HG03378 (cell line): ENCODE measurements around the gene FRMD5.

ENCODE experiments used
- ATAC-seq: cut with Tn5 transposase; IDR thresholded peaks from one replicate; pipeline ENCODE4 v1.9.1; 2021; ENCODE audit warnings: mild to moderate bottlenecking, moderate library complexity; ENCODE audit not compliant: unreplicated experiment

Gene FRMD5

DNA sequence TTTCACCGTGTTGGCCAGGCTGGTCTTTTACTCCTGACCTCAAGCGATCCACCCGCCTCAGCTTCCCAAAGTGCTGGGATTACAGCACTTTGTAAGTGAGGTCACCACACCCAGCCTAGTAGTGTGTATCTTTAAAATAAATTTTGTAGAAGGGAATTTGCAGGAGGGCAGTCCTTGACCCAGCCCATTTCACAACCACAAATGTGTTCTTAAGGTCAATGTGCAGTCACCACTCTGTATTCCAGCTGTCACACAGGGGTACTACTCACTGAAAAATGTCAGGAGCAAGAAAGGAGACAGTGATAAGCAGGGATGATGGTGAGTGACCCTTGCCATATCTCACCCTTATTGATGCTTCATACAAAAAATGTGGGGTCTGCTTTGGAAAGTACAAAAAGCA, 98.5 kb downstream of the FRMD5 start:
- no peak for ATAC-seq

- ATAC-seq, result no peak
Observed at GRCh38 chr15:44094781-44095180, 100.3 kb downstream of the FRMD5 start.

GRCh38 chr15:44093836-44094235, 101.2 kb downstream of the FRMD5 start:
- no peak for ATAC-seq

GRCh38 chr15:44092221-44092620, 102.8 kb downstream of the FRMD5 start:
- ATAC-seq, result no peak

DNA sequence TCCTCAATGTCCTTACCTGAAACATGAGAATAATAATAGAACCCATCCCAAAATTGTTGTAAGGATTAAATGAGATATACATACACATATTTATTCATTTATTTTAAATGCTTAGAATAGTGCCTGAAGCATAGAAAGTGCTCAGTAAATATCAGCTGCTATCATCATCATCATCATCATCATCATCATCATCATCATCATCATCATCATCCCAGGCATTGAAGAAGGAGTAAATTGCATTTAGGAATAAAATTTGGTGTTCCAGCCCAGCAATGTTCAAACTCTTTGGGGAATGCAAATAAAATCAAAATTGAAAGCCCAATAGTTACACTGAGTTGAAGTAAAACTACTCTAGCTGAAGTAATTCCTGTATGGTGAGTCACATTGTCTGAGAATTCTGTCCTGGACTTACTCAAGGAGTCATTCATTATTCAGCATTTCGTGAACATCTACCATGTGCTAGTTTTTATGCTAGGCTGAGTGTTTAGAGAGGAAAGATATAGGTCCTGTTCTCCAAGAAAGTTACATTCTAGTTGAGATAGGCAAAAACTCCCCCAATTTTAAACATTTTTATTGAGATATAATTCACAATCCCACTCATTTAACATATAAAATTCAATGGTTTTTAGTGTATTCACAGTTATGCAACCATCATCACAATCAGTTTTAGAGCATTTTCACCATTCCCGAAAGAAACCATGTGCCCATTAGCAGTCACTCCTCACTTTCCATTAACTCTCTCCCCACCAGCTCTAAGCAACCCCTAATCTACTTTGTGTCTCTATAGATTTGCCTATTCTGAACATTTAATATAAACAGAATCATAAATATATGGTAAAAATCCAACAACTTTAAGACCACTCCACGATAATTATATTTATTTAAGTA, 107.2 kb downstream of the FRMD5 start:
- no peak for ATAC-seq

DNA sequence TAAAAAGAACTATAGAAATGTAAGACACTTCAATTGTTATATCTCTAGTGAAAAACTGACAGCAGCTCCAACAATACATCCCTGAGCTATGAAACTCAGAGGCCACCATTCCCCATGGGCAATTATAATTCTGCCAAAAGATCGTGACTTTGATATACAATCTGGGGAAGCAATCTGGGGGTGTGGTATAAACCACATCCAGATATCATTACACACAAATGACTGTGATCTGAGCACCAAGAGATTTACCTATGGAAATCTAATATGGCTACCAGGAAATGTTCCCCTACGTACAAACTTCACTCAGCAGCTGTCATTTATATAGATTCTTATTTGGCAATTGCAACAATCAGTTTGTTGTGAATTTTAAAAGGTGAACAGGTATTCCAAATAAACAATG, 110.3 kb downstream of the FRMD5 start:
- no peak for ATAC-seq

- no peak for ATAC-seq
Observed at GRCh38 chr15:44084171-44084570, 110.9 kb downstream of the FRMD5 start.

DNA sequence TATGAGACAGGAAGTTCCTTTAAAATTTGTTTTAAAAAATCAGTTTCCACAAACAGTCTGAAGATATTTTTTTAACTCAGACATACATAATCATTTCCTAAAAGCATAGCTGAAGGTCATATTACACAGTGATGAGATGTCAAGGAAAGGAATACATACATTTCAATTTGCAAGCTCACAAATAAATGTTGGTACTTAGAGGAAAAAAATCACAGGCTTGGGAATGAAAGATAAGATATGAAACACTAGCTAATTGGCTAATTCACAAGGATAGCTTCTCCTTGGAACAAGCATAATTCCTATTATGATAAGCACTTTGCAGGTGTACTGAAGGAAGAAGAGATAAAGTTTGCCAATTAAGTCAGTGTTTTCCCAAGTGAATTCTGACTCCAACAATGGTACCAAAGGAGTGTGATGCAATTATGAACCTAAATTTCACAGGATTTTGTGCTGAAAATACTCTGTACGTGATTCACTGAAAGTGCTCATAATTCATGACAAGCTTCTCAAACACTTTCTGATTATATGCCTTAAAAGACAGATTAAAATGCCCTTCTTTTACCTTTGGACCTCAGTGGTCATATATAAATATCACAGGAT, 112.4 kb downstream of the FRMD5 start:
- ATAC-seq, result no peak

- no peak for ATAC-seq
Observed at GRCh38 chr15:44081026-44082013, 113.8 kb downstream of the FRMD5 start.

- no peak for ATAC-seq
Observed at GRCh38 chr15:44075535-44075934, 119.5 kb downstream of the FRMD5 start.

DNA sequence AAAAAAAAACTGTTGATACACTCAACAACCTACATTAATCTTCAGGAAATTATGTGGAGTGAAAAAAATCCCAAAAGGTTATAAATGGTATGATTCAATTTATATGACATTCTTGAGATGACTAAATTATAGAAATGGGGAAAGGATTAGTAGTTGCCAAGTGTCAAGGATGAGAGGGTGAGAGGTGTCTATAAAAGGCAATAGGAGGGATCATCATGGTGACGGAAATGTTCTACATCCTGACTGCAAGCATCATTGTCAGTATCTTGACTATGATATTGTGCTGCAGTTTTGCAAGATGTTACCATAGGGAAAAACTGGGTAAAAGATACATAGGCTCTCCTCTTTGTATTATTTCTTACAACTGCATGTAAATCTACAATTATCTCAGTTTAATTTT, 125.6 kb downstream of the FRMD5 start:
- no peak for ATAC-seq

GRCh38 chr15:44068347-44068746, 126.7 kb downstream of the FRMD5 start:
- ATAC-seq, result no peak

GRCh38 chr15:44066211-44066827, 128.8 kb downstream of the FRMD5 start:
- no peak for ATAC-seq

- ATAC-seq, result no peak
Observed at GRCh38 chr15:44064706-44065105, 130.4 kb downstream of the FRMD5 start.

DNA sequence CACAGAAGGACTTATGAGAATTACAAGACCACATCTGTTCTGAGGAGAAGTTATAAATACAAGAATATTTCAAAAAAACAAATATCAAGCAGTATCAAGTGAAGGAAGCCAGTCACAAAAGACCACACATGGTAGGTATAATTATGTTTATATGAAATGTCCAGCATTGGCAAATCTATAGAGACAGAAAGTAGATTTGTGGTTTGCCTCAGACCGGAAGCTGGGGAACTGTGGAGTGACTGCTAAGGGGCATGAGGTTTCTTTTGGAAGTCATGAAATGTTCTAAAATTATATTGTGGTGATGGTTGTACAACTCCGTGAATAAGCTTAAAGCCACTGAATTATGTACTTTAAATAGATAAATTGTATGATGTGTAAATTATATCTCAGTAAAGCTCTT, 136.9 kb downstream of the FRMD5 start:
- ATAC-seq, result no peak

DNA sequence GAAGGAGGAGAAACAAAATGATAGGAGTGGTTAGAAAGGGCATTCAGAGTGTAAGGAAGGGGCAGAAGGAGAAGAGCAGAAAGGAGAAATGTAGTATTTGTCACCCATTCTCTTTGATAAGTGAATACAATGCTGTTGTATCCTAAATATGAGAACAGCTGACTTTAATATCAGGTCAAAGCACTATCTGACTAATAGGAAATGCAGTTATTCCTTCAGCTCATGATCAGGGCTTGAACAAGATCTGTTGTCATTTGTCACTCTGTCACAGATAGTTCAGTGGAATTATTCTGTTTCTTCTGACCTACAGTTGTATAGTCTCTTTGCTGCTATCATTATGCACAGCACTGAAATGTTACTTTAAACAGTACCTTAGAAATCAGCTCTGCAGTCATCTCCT, 149.4 kb downstream of the FRMD5 start:
- no peak for ATAC-seq

DNA sequence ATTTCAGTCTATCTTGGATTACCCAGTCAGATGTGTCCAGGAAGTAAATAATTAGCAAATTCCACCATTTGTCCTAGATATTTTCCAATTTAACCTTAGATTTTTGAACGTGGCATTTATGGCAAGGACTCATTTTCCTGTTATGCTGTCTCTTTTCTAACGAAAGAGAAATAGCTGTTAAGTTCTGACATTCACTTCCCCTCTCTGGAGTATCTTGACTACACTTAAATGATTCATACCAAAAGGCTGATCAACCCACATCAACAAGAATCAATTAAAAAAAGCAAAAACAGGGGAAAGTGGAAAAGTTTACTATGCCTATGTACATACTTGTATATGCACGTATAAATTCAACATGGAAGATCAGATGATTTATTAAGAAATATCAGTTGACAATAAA, 149.9 kb downstream of the FRMD5 start:
- ATAC-seq, result no peak

DNA sequence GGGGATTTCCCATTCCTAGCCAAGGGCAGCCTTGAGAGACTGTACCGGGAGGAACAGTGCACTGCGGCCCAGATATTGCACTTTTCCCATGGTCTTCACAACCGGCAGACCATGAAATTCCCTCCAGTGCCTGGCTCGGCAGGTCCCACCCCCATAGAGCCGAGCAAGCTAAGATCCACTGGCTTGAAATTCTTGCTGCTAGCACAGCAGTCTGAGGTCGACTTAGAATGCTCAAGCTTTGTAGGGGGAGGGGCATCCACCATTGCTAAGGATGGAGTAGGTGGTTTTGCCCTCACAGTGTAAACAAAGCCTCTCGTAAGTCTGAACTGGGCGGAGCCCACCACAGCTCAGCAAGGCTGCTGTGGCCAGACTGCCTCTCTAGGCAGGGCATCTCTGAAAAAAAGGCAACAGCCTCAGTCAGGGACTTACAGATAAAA, 156.3 kb downstream of the FRMD5 start:
- no peak for ATAC-seq

- no peak for ATAC-seq
Observed at GRCh38 chr15:44035781-44036699, 159.0 kb downstream of the FRMD5 start.
